Measurements from ENCODE around the gene ATG4D. TPM values are rescaled to one million over a fixed set of nuclear protein-coding genes. Genes with fewer than 3 reads are reported as not detected.
"Not testable (repeated sequence)": the region's sequence is repeated elsewhere in the genome, so short reads cannot be mapped to it uniquely, and the experiment has no call there.

Gene ATG4D
- total RNA-seq, 4 donors from 2014 or later = 4.4 to 22.1 (median 8.4) TPM

DNA sequence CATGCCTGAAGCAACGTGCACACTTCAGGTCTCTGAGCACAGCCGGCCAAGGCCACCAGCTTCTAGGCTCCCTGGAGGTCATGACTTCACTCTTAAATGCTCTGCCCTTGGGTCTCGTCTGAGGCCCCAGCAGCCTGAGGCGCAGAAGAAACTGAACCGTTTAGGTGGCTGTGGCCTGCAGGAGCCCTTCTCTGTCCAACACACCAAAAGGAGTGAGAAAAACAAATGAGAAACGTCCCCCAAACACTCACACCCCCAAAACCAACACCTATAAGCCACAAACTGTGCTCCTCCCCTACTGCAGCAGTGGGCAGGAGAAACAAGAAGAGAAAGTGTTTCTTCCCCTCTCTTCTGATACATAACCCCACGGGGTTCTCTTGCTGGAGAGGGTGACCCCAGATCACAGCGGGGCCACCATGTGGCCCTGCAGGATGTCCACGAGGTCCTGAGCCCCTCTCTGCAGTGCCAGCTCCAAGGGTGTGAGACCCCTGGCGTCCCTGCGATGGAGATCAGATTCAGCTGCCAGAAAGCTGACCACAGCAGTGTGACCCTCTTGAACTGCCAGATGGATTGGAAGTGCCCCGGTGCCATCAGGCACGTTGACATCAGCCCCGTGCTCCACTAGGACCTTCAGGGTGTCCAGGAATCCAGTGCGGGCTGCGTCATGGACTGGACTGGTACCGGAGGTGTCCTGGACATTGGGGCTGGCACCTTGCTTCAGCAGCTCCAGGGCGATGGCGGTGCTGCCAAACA is 23.1 kb downstream of the ATG4D start:
- H3K36me3 ChIP-seq = no peaks in the 10 kb centered on the region
- H3K27ac ChIP-seq = peak overlapping the region; percentile 82 to 92
- DNase-seq = no peak
- peaks cover 5 to 16% of the 10 kb centered on the region in 2 donors for H3K4me1 ChIP-seq
- intact Hi-C loops (cut with DNase I; ENCODE audit: low total_unique reads) = no loop called here
- TF ChIP-seq POLR2A (IDR thresholded peaks at IDR 0.05) = no peak
- TF ChIP-seq, protein P1, sequence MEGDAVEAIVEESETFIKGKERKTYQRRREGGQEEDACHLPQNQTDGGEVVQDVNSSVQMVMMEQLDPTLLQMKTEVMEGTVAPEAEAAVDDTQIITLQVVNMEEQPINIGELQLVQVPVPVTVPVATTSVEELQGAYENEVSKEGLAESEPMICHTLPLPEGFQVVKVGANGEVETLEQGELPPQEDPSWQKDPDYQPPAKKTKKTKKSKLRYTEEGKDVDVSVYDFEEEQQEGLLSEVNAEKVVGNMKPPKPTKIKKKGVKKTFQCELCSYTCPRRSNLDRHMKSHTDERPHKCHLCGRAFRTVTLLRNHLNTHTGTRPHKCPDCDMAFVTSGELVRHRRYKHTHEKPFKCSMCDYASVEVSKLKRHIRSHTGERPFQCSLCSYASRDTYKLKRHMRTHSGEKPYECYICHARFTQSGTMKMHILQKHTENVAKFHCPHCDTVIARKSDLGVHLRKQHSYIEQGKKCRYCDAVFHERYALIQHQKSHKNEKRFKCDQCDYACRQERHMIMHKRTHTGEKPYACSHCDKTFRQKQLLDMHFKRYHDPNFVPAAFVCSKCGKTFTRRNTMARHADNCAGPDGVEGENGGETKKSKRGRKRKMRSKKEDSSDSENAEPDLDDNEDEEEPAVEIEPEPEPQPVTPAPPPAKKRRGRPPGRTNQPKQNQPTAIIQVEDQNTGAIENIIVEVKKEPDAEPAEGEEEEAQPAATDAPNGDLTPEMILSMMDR (IDR thresholded peaks at IDR 0.05) = no peak
- peak overlapping the region in 1 of 2 donors; percentile 84 for H3K4me3 ChIP-seq
- H3K27me3 ChIP-seq = no peaks in the 10 kb centered on the region
- H3K9me3 ChIP-seq = no peaks in the 10 kb centered on the region

DNA sequence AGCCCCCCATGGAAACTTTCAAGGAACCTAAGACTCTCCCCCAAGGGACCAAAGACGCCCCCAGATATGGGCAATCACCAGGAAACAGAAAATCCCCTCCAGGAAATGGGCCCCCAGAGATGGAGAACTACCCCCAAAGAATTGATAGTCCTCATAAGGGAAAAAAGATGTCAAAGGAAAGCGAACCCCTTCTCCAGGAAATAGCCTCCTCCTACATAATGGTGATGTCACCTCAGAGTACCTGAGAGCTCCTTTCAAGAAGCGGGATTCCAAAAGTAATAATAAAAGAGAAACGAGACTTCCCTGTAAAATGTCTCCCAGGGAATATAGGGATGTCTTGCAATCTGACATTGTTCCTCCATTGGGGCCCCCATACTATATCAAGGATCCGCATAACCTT is 24.0 kb downstream of the ATG4D start:
- peaks cover 5 to 16% of the 10 kb centered on the region in 2 donors for H3K4me1 ChIP-seq
- TF ChIP-seq POLR2A (IDR thresholded peaks at IDR 0.05) = no peak
- TF ChIP-seq, protein P1 (IDR thresholded peaks at IDR 0.05) = no peak
- H3K27me3 ChIP-seq = no peaks in the 10 kb centered on the region
- intact Hi-C loops (cut with DNase I; ENCODE audit: low total_unique reads) = no loop called here
- H3K9me3 ChIP-seq = no peaks in the 10 kb centered on the region
- no peaks in the 10 kb centered on the region for H3K36me3 ChIP-seq
- peak overlapping the region; percentile 61 to 92 for H3K27ac ChIP-seq
- DNase-seq = no peak
- H3K4me3 ChIP-seq = peak overlapping the region; percentile 32 to 77

DNA sequence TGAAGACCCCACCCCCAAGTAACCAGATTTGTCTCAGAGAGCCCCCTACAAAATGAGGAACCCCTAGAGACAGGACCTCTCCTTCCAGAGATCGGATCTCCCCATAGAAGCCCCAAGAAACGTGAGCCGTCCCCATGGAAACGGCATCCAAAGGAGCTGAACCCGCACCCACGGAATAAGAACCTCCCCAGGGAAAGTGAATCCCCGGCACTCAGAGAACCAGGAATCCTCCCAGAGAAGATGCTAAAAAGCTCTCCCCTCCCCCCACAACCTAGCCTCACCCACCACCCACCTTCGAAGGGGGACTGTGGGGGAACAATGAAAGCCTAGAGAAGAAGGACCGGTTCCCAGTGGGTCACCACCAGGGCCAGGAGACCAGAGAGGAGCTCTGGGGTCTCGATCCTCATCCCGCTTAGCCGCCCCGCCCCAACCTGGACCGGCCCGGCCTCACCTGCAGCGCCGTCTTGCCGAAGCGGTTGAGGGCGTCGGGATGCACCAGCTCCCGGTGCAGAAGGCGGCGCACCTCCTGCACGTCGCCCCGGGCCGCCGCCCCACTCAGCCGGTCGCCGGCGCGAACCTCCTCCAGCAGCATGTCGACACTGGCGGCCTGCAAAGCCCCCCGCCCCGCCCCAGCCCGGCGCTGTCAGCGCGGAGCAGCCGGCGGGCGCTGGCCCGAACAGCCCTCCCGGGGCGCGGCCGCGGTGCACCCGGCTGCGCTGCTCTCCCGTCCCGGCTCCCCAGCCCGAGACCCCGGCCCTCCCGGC is 24.5 kb downstream of the ATG4D start:
- H3K4me3 ChIP-seq = peak overlapping the region; percentile 32 to 77
- intact Hi-C loops (cut with DNase I; ENCODE audit: low total_unique reads) = no loop called here

DNA sequence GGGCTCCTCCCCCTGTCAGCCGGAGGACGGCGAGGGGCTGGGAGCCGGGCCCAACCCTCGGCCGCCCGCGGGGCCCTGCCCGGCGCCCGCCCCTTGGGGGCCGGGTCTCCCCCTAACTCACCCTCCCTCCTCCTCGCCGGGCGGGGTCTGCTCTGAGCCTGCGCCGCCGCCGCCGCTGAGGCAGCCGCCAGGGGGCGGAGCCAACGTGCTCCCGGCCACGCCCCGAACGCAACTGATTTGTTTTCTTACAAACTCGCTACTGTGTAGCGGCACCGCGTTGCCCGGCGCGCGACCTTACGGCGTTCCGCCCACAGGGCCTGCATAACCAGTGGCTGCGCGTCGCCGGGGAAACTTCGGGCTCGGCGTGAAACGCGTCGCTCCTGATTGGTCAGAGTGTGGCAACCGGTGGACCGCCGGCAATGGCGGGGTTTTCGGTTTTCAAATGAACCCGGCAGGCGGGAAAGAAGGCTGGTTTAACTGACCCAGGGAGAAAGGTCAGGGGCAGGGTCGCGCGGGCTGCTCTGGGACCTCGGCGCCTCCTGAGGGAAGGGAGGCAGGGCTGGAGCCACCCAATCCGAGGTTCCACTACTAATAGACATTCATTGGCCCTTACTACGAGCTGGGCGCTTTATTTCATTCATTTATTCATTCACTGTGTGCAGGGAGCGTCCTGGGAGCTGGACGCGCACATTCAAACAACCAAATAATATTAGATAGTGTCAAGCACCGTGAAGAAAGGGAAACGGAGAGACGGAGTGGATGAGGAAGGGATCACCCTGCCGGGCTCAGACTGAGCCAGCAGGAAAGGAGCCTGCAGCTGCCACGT is 25.3 kb downstream of the ATG4D start, which contains the start of gene CDKN2D:
CDKN2D (minus strand) TSS at position 154 of the 826 bp plus-strand sequence. CDS start 326 bp downstream, outside the sequence.
- peak; percentile 81 to 83 for TF ChIP-seq POLR2A (IDR thresholded peaks at IDR 0.05)
- TF ChIP-seq, protein P1 (IDR thresholded peaks at IDR 0.05) = peak; percentile 35 to 82 (median 54)
- peak; percentile 99 to 100 for DNase-seq
- peak within 1 kb of the TSS; percentile 61 to 84 for H3K27ac ChIP-seq
- no peaks in the 10 kb centered on the region for H3K36me3 ChIP-seq
- H3K9me3 ChIP-seq = no peaks in the 10 kb centered on the region
- H3K4me1 ChIP-seq = peaks cover 5 to 16% of the 10 kb centered on the region in 2 donors
- peak within 1 kb of the TSS; percentile 32 to 77 for H3K4me3 ChIP-seq
- intact Hi-C loops (cut with DNase I; ENCODE audit: low total_unique reads) = no loop called here
- H3K27me3 ChIP-seq = no peaks in the 10 kb centered on the region

More for the DNA sequence above, 24.5 kb downstream of the ATG4D start:
- no peak for TF ChIP-seq POLR2A (IDR thresholded peaks at IDR 0.05)
- TF ChIP-seq, protein P1 (IDR thresholded peaks at IDR 0.05) = no peak
- Histone ChIP-seq H3K9me3 (no peaks in the 10 kb centered on the region), H3K36me3 (no peaks in the 10 kb centered on the region), H3K27me3 (no peaks in the 10 kb centered on the region), H3K4me1 (peaks cover 5 to 16% of the 10 kb centered on the region in 2 donors), H3K27ac (peak overlapping the region; percentile 61 to 84)
- no peak for DNase-seq

DNA sequence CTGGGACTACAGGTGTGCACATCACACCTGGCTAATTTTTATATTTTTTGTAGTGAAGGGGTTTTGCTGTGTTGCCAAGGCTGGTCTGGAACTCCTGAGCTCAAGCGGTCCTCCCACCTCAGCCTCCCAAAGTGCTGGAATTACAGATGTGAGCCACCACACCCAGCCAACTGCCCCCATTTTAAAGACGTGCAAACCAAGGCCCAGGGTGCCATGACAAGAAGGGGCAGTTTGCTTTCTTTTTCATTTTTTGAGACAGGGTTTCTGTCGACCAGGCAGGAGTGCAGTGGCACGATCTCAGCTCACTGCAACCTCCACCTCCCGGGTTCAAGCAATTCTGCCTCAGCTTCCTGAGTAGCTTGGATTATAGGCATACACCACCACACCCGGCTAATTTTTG is 30.1 kb downstream of the ATG4D start:
- H3K9me3 ChIP-seq; H3K27me3 ChIP-seq; DNase-seq; intact Hi-C loops (cut with DNase I; ENCODE audit: low total_unique reads); H3K4me3 ChIP-seq; H3K36me3 ChIP-seq; H3K27ac ChIP-seq; H3K4me1 ChIP-seq: not testable (repeated sequence)
